Measurements from ENCODE around the gene DUSP1.

Gene DUSP1

GRCh38 chr5:172760136-172760535 is 10.9 kb downstream of the DUSP1 start:
- no peak for DNase-seq

- DNase-seq = no peak
Observed at GRCh38 chr5:172758834-172759149, 12.2 kb downstream of the DUSP1 start.

GRCh38 chr5:172758077-172758833 is 12.7 kb downstream of the DUSP1 start:
- DNase-seq = no peak

- no peak for DNase-seq
Observed at GRCh38 chr5:172757394-172758010, 13.5 kb downstream of the DUSP1 start.

GRCh38 chr5:172756764-172757393 is 14.1 kb downstream of the DUSP1 start:
- no peak for DNase-seq

GRCh38 chr5:172754596-172755356 is 16.2 kb downstream of the DUSP1 start:
- no peak for DNase-seq

GRCh38 chr5:172753101-172753500 is 17.9 kb downstream of the DUSP1 start:
- no peak for DNase-seq

- DNase-seq = no peak
Observed at GRCh38 chr5:172751761-172752510, 19.1 kb downstream of the DUSP1 start.

- DNase-seq = no peak
Observed at GRCh38 chr5:172749881-172750633, 20.9 kb downstream of the DUSP1 start.

- no peak for DNase-seq
Observed at GRCh38 chr5:172749076-172749475, 21.9 kb downstream of the DUSP1 start.

GRCh38 chr5:172748341-172748843 is 22.6 kb downstream of the DUSP1 start:
- no peak for DNase-seq

GRCh38 chr5:172747471-172747870 is 23.5 kb downstream of the DUSP1 start:
- no peak for DNase-seq

- no peak for DNase-seq
Observed at GRCh38 chr5:172746725-172747124, 24.3 kb downstream of the DUSP1 start.

- no peak for DNase-seq
Observed at GRCh38 chr5:172745838-172746237, 25.2 kb downstream of the DUSP1 start.

GRCh38 chr5:172745406-172745805 is 25.6 kb downstream of the DUSP1 start:
- no peak for DNase-seq

- no peak for DNase-seq
Observed at GRCh38 chr5:172744123-172745104, 26.6 kb downstream of the DUSP1 start.

GRCh38 chr5:172743112-172743959 is 27.7 kb downstream of the DUSP1 start:
- no peak for DNase-seq

GRCh38 chr5:172741206-172741582 is 29.8 kb downstream of the DUSP1 start:
- no peak for DNase-seq

- DNase-seq = no peak
Observed at GRCh38 chr5:172740428-172741205, 30.4 kb downstream of the DUSP1 start.

Measured in CD4-positive, alpha-beta T cell treated with Interleukin-17A for 1 hour (primary cell).